HCT116 (cell line): Measurements from ENCODE around the gene KLHL22. TPM values are rescaled to one million over a fixed set of nuclear protein-coding genes. Genes with fewer than 3 reads are reported as not detected.

Source experiments
- ATAC-seq: fragments of 200-7000 bp; cut with Tn5 transposase; 2 replicates; pipeline ENCODE4 v1.9.1; 2020; ENCODE audit warnings: mild to moderate bottlenecking, moderate library complexity
- BruUV-seq: library from RNA; stranded (reverse); fragments of 400-500 nt; replicated peaks from 2 replicates; lab custom pipeline; 2021; lab: Mats Ljungman, UMichigan
- CTCF ChIA-PET: fragments of 300-600 bp; sonication (Branson Sonifier 250); formaldehyde crosslinking; loops from one replicate; lab custom pipeline; 2021; ENCODE audit warnings: antibody characterized with exemption; lab: Charles Lee
- POLR2A ChIA-PET: fragments of 300-600, 350-600 bp; sonication (Branson Sonifier 250); formaldehyde crosslinking; loops from one replicate; lab custom pipeline; 2021; ENCODE audit warnings: antibody characterized with exemption; lab: Charles Lee
- RAD21 ChIA-PET, 2 experiments: fragments of 300-600 bp; sonication (Branson Sonifier 250); formaldehyde crosslinking; loops; one replicate each; lab custom pipeline; 2023; ENCODE audit warnings: low total read pairs in 2 of 2; ENCODE audit not compliant: uncharacterized antibody in 2 of 2, unreplicated experiment in 2 of 2, low non-redundant PET in 1 of 2; lab: Charles Lee
- DNase-seq: peaks from one replicate; pipeline ENCODE4 v3.0.0-alpha.2; 2010; ENCODE audit warnings: low read depth, low spot score
- H2AFZ ChIP-seq: fragments of 200-600 bp; shearing (Covaris generic), sonication (generic); 2 replicates; pipeline ENCODE4 v1.6.1; 2017; ENCODE audit warnings: low read depth, mixed run types, mixed read lengths, antibody characterized with exemption, low read length; ENCODE audit not compliant: poor library complexity, severe bottlenecking
- H3K27ac ChIP-seq: 2 replicates; pipeline ENCODE4 v1.5.1; 2012; ENCODE audit warnings: low read depth, low read length
- H3K27me3 ChIP-seq: fragments of 200-600 bp; sonication (generic); 2 replicates; pipeline ENCODE4 v1.6.1; 2016; ENCODE audit warnings: mixed run types, low read length, mixed read lengths; ENCODE audit not compliant: insufficient read depth
- H3K36me3 ChIP-seq, 2 experiments: fragments of 200-500 bp in 1 of 2; fragments of 200-600 bp in 1 of 2; sonication (Bioruptor generic) in 1 of 2; sonication (generic) in 1 of 2; 2 replicates each; pipeline versions ENCODE4 v1.5.1 to v1.6.1; 2014 to 2016; ENCODE audit warnings: low read length in 2 of 2, inconsistent platforms in 1 of 2, mixed read lengths in 1 of 2, mixed run types in 1 of 2; ENCODE audit not compliant: insufficient read depth in 2 of 2, control insufficient read depth in 1 of 2
- H3K4me1 ChIP-seq, 2 experiments: fragments of 200-600 bp in 1 of 2; sonication (generic) in 1 of 2; 2 replicates each; pipeline versions ENCODE4 v1.5.1 to v1.6.1; 2012 to 2017; ENCODE audit warnings: low read length in 2 of 2, inconsistent platforms in 1 of 2, mild to moderate bottlenecking in 1 of 2, mixed read lengths in 1 of 2, mixed run types in 1 of 2, moderate library complexity in 1 of 2; ENCODE audit not compliant: insufficient read depth in 2 of 2, control insufficient read depth in 1 of 2
- H3K4me2 ChIP-seq: fragments of 200-600 bp; sonication (generic); 2 replicates; pipeline ENCODE4 v1.6.1; 2017; ENCODE audit warnings: mixed run types, low read length, mixed read lengths
- H3K4me3 ChIP-seq, 2 experiments: fragments of 200-600 bp in 1 of 2; sonication (generic) in 1 of 2; replicated peaks in 1 of 2; 2 replicates each; pipeline ENCODE4 v1.5.1; 2011 to 2016; ENCODE audit warnings: low read length in 2 of 2, control low read depth in 1 of 2, low read depth in 1 of 2, mild to moderate bottlenecking in 1 of 2, mixed read lengths in 1 of 2, mixed run types in 1 of 2
- H3K79me2 ChIP-seq: fragments of 200-600 bp; sonication (generic); 2 replicates; pipeline ENCODE4 v1.6.1; 2017; ENCODE audit warnings: mild to moderate bottlenecking, mixed run types, low read length, moderate library complexity, mixed read lengths; ENCODE audit not compliant: insufficient read depth
- H3K9ac ChIP-seq: fragments of 200-600 bp; sonication (generic); 2 replicates; pipeline ENCODE4 v1.6.1; 2016; ENCODE audit warnings: low read length, mixed read lengths
- H3K9me2 ChIP-seq: fragments of 200-600 bp; sonication (generic), shearing (Covaris generic); 2 replicates; pipeline ENCODE4 v1.6.1; 2017; ENCODE audit warnings: mixed run types, mild to moderate bottlenecking, moderate library complexity; ENCODE audit not compliant: insufficient read depth
- H3K9me3 ChIP-seq, 2 experiments: fragments of 200-500 bp in 1 of 2; fragments of 200-600 bp in 1 of 2; sonication (Bioruptor generic) in 1 of 2; sonication (generic) in 1 of 2; 2 replicates each; pipeline ENCODE4 v1.6.1; 2014 to 2017; ENCODE audit warnings: low read length in 2 of 2, mixed read lengths in 2 of 2, inconsistent platforms in 1 of 2, low read depth in 1 of 2, mild to moderate bottlenecking in 1 of 2, mixed run types in 1 of 2, moderate library complexity in 1 of 2; ENCODE audit not compliant: control insufficient read depth in 1 of 2, insufficient read depth in 1 of 2
- H4K20me1 ChIP-seq: fragments of 200-600 bp; sonication (generic), shearing (Covaris generic); 2 replicates; pipeline ENCODE4 v1.6.1; 2017; ENCODE audit warnings: mixed run types, mild to moderate bottlenecking, moderate library complexity; ENCODE audit not compliant: insufficient read depth
- CBX3 ChIP-seq: IDR thresholded peaks from 2 replicates; pipeline ENCODE4 v1.6.1; 2012; ENCODE audit warnings: low read depth
- CEBPB ChIP-seq: IDR thresholded peaks from 2 replicates; pipeline ENCODE4 v1.6.1; 2012; ENCODE audit warnings: low read depth
- EGR1 ChIP-seq: IDR thresholded peaks from 2 replicates; pipeline ENCODE4 v1.6.1; 2012; ENCODE audit warnings: low read depth
- EZH2 ChIP-seq: fragments of 200-600 bp; sonication (generic); IDR thresholded peaks from 2 replicates; pipeline ENCODE4 v1.6.1; 2017; ENCODE audit warnings: antibody characterized with exemption, mixed run types
- EZH2phosphoT487 ChIP-seq: fragments of 200-600 bp; IDR thresholded peaks from 2 replicates; pipeline ENCODE4 v1.6.1; 2018; ENCODE audit warnings: antibody characterized with exemption, borderline replicate concordance
- FOSL1 ChIP-seq: IDR thresholded peaks from 2 replicates; pipeline ENCODE4 v1.6.1; 2012; ENCODE audit warnings: low read depth
- JUND ChIP-seq: IDR thresholded peaks from 2 replicates; pipeline ENCODE4 v1.6.1; 2012
- POLR2AphosphoS5 ChIP-seq: IDR thresholded peaks from 2 replicates; pipeline ENCODE4 v1.6.1; 2011; ENCODE audit warnings: mild to moderate bottlenecking, low read depth, low read length, moderate library complexity
- RAD21 ChIP-seq: IDR thresholded peaks from 2 replicates; pipeline ENCODE4 v1.6.1; 2012; ENCODE audit warnings: low read depth, mild to moderate bottlenecking
- SP1 ChIP-seq: IDR thresholded peaks from 2 replicates; pipeline ENCODE4 v1.6.1; 2012; ENCODE audit warnings: low read depth
- SRF ChIP-seq: IDR thresholded peaks from 2 replicates; pipeline ENCODE4 v1.6.1; 2012; ENCODE audit warnings: low read depth
- TCF7L2 ChIP-seq: IDR thresholded peaks from 2 replicates; pipeline ENCODE4 v1.7.0; 2011; ENCODE audit warnings: borderline replicate concordance, inconsistent platforms; ENCODE audit not compliant: insufficient read depth, insufficient read length; ENCODE audit errors: extremely low read depth
- YY1 ChIP-seq: IDR thresholded peaks from 2 replicates; pipeline ENCODE4 v1.6.1; 2011; ENCODE audit warnings: low read length, low read depth, moderate library complexity, mild to moderate bottlenecking; ENCODE audit not compliant: insufficient replicate concordance; ENCODE audit errors: extremely low read depth
- ZNF274 ChIP-seq: fragments of 200-500 bp; sonication (Bioruptor generic); IDR thresholded peaks from 2 replicates; pipeline ENCODE4 v1.6.1; 2014; ENCODE audit warnings: mild to moderate bottlenecking, low read depth, low read length, inconsistent platforms
- intact Hi-C: fragments of 100-400 bp; cut with micrococcal nuclease; formaldehyde crosslinking; loops from 2 replicates; pipeline ENCODE4 v1.10.0; 2022
- total RNA-seq: library from RNA; stranded (reverse); gene quantifications from one replicate; pipeline ENCODE4 v1.2.1, GENCODE V29; 2021; ENCODE audit not compliant: unreplicated experiment
- TF ChIP-seq, protein P1 (sequence below): IDR thresholded peaks from 2 replicates; pipeline ENCODE4 v1.6.1; 2012; ENCODE audit warnings: low read depth
- TF ChIP-seq, protein P2 (sequence below), 3 experiments: fragments of 200-600 bp in 1 of 3; sonication (generic) in 1 of 3; IDR thresholded peaks in 2 of 3; conservative IDR thresholded peaks in 1 of 3; 2 replicates each; pipeline ENCODE4 v1.5.1; 2012 to 2017; ENCODE audit warnings: low read depth in 2 of 3, low read length in 2 of 3, antibody characterized with exemption in 1 of 3, borderline replicate concordance in 1 of 3, control low read depth in 1 of 3, mild to moderate bottlenecking in 1 of 3, mixed read lengths in 1 of 3, mixed run types in 1 of 3, moderate library complexity in 1 of 3; ENCODE audit not compliant: insufficient read depth in 1 of 3
- TF ChIP-seq, protein P3 (sequence below): IDR thresholded peaks from 2 replicates; pipeline ENCODE4 v1.6.1; 2011; ENCODE audit warnings: mild to moderate bottlenecking, low read length, moderate library complexity; ENCODE audit not compliant: insufficient replicate concordance; ENCODE audit errors: extremely low read depth
- TF ChIP-seq, protein P4 (sequence below): IDR thresholded peaks from 2 replicates; pipeline ENCODE4 v1.6.1; 2012

The KLHL22 gene
- total RNA-seq, 1 experiment from 2014 or later = 16.4 TPM

DNA sequence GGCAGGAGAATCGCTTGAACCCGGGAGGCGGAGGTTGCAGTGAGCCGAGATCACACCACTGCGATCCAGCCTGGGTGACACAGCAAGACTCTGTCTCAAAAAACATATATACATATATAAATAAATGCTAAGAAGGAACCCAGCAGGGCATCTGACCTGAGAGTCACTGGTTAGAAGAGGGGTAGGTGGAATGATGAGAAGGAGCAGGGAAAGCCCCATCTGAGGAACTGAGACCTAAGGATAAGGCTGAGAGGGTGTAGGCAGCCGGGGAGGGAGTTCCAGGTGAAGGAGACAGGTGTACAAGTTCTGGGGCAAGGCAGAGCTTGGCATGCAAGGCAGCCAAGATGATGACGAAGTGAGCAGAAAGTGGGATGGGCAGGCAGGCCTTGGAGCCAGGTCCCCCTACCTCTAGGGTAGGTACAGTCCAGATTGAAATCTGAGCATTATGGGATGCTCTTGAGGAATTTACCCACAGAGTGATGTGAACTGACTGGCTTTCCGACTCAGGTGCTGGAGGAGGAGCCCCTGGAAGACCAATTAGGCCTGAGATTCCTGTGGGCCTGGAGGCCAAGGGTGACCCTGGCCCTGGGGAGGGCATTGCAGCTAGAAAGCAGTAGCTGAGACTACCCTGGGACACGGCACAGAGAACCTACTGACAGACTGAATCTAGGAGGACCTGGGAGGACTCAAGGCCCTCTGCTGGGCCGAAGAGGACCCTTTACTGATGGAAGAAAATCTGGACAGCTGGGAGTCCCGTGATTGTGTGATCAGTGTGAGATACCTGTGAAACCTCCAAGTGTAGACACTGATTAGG lies 22.8 kb downstream of the KLHL22 start:
- RAD21 ChIA-PET = no interaction called here
- Histone ChIP-seq H3K9ac (no peak overlapping the region), H3K79me2 (no peaks in the 10 kb centered on the region), H3K4me3 (no peak overlapping the region), H3K27ac (no peak overlapping the region), H3K36me3 (no peaks in the 10 kb centered on the region; a peak in 1 of 4 replicates), H3K4me1 (no peaks in the 10 kb centered on the region), H4K20me1 (no peaks in the 10 kb centered on the region), H3K9me2 (no peaks in the 10 kb centered on the region), H3K9me3 (no peaks in the 10 kb centered on the region), H2AFZ (no peak overlapping the region), H3K4me2 (no peak overlapping the region), H3K27me3 (no peaks in the 10 kb centered on the region)
- DNase-seq (no peak), ATAC-seq (peak; percentile 22; the same call in 1 of the 2 replicates)
- TF ChIP-seq FOSL1 (no peak), CBX3 (no peak), RAD21 (no peak), EZH2 (no peak), YY1 (no peak), EGR1 (no peak), SRF (no peak), SP1 (no peak), EZH2phosphoT487 (no peak), POLR2AphosphoS5 (no peak), TCF7L2 (no peak), ZNF274 (no peak), JUND (no peak), CEBPB (no peak)
- TF ChIP-seq, protein P1, sequence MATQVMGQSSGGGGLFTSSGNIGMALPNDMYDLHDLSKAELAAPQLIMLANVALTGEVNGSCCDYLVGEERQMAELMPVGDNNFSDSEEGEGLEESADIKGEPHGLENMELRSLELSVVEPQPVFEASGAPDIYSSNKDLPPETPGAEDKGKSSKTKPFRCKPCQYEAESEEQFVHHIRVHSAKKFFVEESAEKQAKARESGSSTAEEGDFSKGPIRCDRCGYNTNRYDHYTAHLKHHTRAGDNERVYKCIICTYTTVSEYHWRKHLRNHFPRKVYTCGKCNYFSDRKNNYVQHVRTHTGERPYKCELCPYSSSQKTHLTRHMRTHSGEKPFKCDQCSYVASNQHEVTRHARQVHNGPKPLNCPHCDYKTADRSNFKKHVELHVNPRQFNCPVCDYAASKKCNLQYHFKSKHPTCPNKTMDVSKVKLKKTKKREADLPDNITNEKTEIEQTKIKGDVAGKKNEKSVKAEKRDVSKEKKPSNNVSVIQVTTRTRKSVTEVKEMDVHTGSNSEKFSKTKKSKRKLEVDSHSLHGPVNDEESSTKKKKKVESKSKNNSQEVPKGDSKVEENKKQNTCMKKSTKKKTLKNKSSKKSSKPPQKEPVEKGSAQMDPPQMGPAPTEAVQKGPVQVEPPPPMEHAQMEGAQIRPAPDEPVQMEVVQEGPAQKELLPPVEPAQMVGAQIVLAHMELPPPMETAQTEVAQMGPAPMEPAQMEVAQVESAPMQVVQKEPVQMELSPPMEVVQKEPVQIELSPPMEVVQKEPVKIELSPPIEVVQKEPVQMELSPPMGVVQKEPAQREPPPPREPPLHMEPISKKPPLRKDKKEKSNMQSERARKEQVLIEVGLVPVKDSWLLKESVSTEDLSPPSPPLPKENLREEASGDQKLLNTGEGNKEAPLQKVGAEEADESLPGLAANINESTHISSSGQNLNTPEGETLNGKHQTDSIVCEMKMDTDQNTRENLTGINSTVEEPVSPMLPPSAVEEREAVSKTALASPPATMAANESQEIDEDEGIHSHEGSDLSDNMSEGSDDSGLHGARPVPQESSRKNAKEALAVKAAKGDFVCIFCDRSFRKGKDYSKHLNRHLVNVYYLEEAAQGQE = no peak
- TF ChIP-seq, protein P2, sequence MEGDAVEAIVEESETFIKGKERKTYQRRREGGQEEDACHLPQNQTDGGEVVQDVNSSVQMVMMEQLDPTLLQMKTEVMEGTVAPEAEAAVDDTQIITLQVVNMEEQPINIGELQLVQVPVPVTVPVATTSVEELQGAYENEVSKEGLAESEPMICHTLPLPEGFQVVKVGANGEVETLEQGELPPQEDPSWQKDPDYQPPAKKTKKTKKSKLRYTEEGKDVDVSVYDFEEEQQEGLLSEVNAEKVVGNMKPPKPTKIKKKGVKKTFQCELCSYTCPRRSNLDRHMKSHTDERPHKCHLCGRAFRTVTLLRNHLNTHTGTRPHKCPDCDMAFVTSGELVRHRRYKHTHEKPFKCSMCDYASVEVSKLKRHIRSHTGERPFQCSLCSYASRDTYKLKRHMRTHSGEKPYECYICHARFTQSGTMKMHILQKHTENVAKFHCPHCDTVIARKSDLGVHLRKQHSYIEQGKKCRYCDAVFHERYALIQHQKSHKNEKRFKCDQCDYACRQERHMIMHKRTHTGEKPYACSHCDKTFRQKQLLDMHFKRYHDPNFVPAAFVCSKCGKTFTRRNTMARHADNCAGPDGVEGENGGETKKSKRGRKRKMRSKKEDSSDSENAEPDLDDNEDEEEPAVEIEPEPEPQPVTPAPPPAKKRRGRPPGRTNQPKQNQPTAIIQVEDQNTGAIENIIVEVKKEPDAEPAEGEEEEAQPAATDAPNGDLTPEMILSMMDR (IDR thresholded peaks at IDR 0.05 in 2 of 3, conservative IDR thresholded peaks at IDR 0.05 in 1 of 3; ENCODE audit: borderline replicate concordance in 1 of 3, insufficient read depth in 1 of 3, low read depth in 2 of 3, low read length in 2 of 3) = no peak
- TF ChIP-seq, protein P3, sequence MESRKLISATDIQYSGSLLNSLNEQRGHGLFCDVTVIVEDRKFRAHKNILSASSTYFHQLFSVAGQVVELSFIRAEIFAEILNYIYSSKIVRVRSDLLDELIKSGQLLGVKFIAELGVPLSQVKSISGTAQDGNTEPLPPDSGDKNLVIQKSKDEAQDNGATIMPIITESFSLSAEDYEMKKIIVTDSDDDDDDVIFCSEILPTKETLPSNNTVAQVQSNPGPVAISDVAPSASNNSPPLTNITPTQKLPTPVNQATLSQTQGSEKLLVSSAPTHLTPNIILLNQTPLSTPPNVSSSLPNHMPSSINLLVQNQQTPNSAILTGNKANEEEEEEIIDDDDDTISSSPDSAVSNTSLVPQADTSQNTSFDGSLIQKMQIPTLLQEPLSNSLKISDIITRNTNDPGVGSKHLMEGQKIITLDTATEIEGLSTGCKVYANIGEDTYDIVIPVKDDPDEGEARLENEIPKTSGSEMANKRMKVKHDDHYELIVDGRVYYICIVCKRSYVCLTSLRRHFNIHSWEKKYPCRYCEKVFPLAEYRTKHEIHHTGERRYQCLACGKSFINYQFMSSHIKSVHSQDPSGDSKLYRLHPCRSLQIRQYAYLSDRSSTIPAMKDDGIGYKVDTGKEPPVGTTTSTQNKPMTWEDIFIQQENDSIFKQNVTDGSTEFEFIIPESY = no peak
- TF ChIP-seq, protein P4, sequence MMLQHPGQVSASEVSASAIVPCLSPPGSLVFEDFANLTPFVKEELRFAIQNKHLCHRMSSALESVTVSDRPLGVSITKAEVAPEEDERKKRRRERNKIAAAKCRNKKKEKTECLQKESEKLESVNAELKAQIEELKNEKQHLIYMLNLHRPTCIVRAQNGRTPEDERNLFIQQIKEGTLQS = no peak
- POLR2A ChIA-PET = no interaction called here
- BruUV-seq = no TSS peak
- intact Hi-C loops = no loop called here
- CTCF ChIA-PET = interaction anchor here (0.6 to 2.3 kb wide), 2 partner anchors 16 to 55 kb away, joined by 3 to 5 read pairs; no protein-coding TSS in a partner anchor
